ENCODE measurements around the gene TICAM1. TPM values are rescaled to one million over a fixed set of nuclear protein-coding genes. Genes with fewer than 3 reads are reported as not detected.
"Not testable (repeated sequence)": the region's sequence is repeated elsewhere in the genome, so short reads cannot be mapped to it uniquely, and the experiment has no call there.

Gene TICAM1
- total and polyA plus RNA-seq, 8 donors = 1.8 to 46.9 (median 14.9) TPM

DNA sequence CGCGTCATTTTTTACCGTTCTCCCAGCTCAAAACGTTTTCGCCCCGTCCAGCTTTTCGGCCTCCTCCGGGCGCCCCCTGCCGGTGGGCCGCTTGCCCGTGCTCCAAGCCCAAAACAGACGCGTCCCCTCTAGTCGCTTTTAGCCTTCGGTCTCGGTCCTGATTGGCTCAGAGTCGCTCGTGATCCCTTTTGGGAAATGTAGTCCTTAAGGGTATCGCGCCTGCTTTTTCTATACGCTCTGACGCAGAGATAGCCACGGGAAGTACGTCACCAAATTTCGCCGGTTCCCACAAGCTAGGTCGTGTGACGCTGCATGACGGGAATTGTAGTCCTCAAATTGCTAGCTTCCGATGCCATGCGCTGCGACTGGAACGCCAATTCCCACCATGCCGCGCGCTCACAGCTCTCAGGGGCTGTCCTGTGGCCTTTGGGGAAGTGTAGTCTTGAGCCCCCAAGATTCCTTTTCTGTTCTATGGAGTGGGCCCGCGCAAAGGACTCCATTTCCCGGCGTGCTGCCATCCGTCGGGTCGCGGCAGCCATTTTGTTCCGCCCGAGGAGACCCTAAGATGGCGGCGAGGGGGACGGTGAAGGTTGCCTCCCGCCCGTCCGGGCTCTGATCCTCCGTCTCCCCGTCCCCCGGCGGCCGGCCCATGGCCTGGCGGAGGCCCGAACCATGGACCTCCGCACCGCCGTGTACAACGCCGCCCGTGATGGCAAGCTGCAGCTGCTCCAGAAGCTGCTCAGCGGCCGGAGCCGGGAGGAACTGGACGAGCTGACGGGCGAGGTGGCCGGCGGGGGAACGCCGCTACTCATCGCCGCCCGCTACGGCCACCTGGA lies 40.1 kb downstream of the TICAM1 start, which contains the start of gene FEM1A:
Gene FEM1A (plus strand): TSS at position 552 of the 836 bp plus-strand sequence. CDS start 121 bp downstream, at position 673.
- Histone ChIP-seq H3K27me3 (no peaks in the 10 kb centered on the region), H3K9me3 (no peaks in the 10 kb centered on the region), H3K4me1 (peaks cover 30 to 49% (median 42%) of the 10 kb centered on the region in 4 donors), H3K36me3 (peaks cover 30 to 39% (median 39%) of the 10 kb centered on the region in 4 donors), H3K27ac (peak within 1 kb of the TSS; percentile 93 to 96 (median 95)), H3K4me3 (peak within 1 kb of the TSS; percentile 87 to 99 (median 96))
- peak; percentile 99 to 100 for DNase-seq
- intact Hi-C loops (cut with DNase I; ENCODE audit: low total_unique reads) = no loop called here
- TF ChIP-seq EP300 (IDR thresholded peaks at IDR 0.05) (peak; percentile 50), POLR2AphosphoS5 (IDR thresholded peaks at IDR 0.05) (peak; percentile 56 to 89 (median 83)), POLR2A (IDR thresholded peaks at IDR 0.05) (no peak), CTCF (IDR thresholded peaks at IDR 0.05) (peak in 6 of 7 experiments; percentile 83 to 99 (median 96))
- 0 to 1% (median 0%) methylated on average over 38 to 80 of the region's 80 CpGs for WGBS, 5 donors

DNA sequence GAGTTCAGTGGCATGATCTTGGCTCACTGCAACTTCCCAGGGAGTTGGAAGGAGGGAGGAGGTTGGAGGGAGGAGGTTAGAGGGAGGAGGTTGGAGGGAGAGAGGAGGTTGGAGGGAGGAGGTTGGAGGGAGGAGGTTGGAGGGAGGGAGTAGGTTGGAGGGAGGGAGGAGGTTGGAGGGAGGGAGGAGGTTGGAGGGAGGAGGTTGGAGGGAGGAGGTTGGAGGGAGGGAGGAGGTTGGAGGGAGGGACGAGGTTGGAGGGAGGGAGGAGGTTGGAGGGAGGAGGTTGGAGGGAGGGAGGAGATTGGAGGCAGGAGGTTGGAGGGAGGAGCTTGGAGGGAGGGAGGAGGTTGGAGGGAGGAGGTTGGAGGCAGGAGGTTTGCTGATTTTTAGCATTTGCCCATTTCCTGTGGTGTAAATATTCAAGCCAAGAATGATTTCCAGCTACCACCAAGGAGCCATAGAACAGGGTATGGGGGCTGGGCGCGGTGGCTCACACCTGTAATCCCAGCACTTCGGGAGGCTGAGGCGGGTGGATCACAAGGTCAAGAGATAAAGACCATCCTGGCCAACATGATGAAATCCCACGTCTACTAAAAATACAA lies 45.0 kb downstream of the TICAM1 start:
- 76 to 83% (median 80%) methylated on average over 5 to 6 of the region's 6 CpGs for WGBS, 5 donors
- H3K36me3 ChIP-seq, DNase-seq, H3K9me3 ChIP-seq, H3K27ac ChIP-seq, H3K4me3 ChIP-seq: not testable (repeated sequence)
- peaks cover 0 to 41% (median 6%) of the 10 kb centered on the region in 3 donors for H3K27me3 ChIP-seq
- peaks cover 0 to 12% (median 4%) of the 10 kb centered on the region in 4 donors for H3K4me1 ChIP-seq
- intact Hi-C loops (cut with DNase I; ENCODE audit: low total_unique reads) = loop anchor here (5.0 kb wide), 1 partner anchor 49 kb away; no protein-coding TSS in a partner anchor

DNA sequence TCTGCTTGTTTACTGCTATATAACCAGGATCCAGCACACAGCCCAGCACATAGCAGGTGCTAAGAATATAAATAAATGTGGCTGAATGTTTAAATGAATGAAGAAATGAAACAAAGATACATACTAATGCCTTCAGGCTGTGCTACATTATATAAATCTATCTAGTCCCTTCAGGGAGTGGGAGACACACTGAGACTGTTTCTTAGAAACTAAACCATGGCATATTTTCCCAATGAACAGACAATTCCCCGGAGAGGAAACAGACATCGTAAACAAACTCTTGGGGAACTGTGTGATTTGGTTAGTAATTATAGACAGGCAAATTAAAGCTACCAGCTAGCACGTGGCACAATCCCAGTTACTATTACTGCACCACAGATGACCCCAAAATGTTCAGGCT lies 49.7 kb downstream of the TICAM1 start:
- Histone ChIP-seq H3K4me1 (peaks cover 0 to 9% (median 3%) of the 10 kb centered on the region in 4 donors), H3K9me3 (peaks cover 0 to 6% (median 2%) of the 10 kb centered on the region in 4 donors), H3K27me3 (peaks cover 0 to 65% (median 6%) of the 10 kb centered on the region in 3 donors), H3K36me3 (no peaks in the 10 kb centered on the region), H3K4me3 (no peak overlapping the region), H3K27ac (no peak overlapping the region)
- no peak for TF ChIP-seq EP300 (IDR thresholded peaks at IDR 0.05)
- TF ChIP-seq POLR2AphosphoS5 (IDR thresholded peaks at IDR 0.05) = no peak
- TF ChIP-seq CTCF (IDR thresholded peaks at IDR 0.05) = no peak
- no peak for TF ChIP-seq POLR2A (IDR thresholded peaks at IDR 0.05)
- intact Hi-C loops (cut with DNase I; ENCODE audit: low total_unique reads) = no loop called here
- 35 to 56% (median 54%) methylated on average over 3 of the region's 3 CpGs for WGBS, 5 donors
- DNase-seq = no peak

DNA sequence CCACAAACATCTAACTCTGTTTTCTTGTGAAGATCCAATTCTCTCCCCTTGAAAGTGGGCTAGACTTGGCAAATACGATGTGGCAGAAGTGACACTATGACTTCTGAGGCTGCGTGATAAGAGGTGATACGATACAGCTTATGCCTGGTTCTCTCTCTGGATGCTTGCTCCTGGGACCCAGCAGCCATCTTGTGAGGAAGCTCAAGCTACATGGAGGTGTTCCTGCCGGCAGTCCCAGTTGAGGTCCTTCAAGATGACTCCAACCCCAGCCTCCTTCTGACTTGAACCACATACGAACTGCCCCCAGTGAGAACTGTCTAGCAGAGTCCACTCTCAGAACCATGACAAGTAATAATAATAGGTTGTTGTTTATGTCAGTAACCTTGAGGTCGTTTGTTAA lies 50.7 kb downstream of the TICAM1 start:
- DNase-seq = no peak
- H3K4me1 ChIP-seq = peaks cover 0 to 9% (median 3%) of the 10 kb centered on the region in 4 donors
- TF ChIP-seq POLR2A (IDR thresholded peaks at IDR 0.05) = no peak
- no peak for TF ChIP-seq EP300 (IDR thresholded peaks at IDR 0.05)
- TF ChIP-seq CTCF (IDR thresholded peaks at IDR 0.05) = no peak
- no peak for TF ChIP-seq POLR2AphosphoS5 (IDR thresholded peaks at IDR 0.05)
- H3K36me3 ChIP-seq = no peaks in the 10 kb centered on the region
- intact Hi-C loops (cut with DNase I; ENCODE audit: low total_unique reads) = no loop called here
- peaks cover 0 to 74% (median 6%) of the 10 kb centered on the region in 3 donors for H3K27me3 ChIP-seq
- no peak overlapping the region for H3K4me3 ChIP-seq
- peaks cover 0 to 6% (median 2%) of the 10 kb centered on the region in 4 donors for H3K9me3 ChIP-seq
- 75 to 81% (median 79%) methylated on average over 6 of the region's 6 CpGs for WGBS, 5 donors
- no peak overlapping the region for H3K27ac ChIP-seq

- H3K27ac ChIP-seq; DNase-seq; intact Hi-C loops (cut with DNase I; ENCODE audit: low total_unique reads); H3K4me1 ChIP-seq; H3K36me3 ChIP-seq; H3K4me3 ChIP-seq; H3K9me3 ChIP-seq: not testable (repeated sequence)
- WGBS, 5 donors = 78 to 86% (median 83%) methylated on average over 5 of the region's 5 CpGs
- H3K27me3 ChIP-seq = peaks cover 0 to 67% (median 0%) of the 10 kb centered on the region in 3 donors
Observed at GRCh38 chr19:4778124-4778523, 53.4 kb downstream of the TICAM1 start.

Measured in stomach (tissue), 9 donors.